GM23338 (cell line): ENCODE data around the gene SPATA25. TPM values are rescaled to one million over a fixed set of nuclear protein-coding genes. Genes with fewer than 3 reads are reported as not detected.

Experiments
- ATAC-seq: fragments of 200-7000 bp; cut with Tn5 transposase; 3 replicates; pipeline ENCODE4 v1.9.1; 2020
- DNase-seq: peaks from one replicate; pipeline ENCODE4 v3.0.0-alpha.2; 2015; ENCODE audit warnings: low spot score
- H2AFZ ChIP-seq: fragments of 200-600 bp; sonication (generic); 2 replicates; pipeline ENCODE4 v1.8.0; 2016; ENCODE audit warnings: antibody characterized with exemption, mild to moderate bottlenecking, moderate library complexity
- H3F3A ChIP-seq: fragments of 200-600 bp; sonication (generic); replicated peaks from 2 replicates; pipeline ENCODE4 v1.8.0; 2017; ENCODE audit warnings: antibody characterized with exemption, mixed run types, low read depth
- H3K27ac ChIP-seq: fragments of 200-600 bp; sonication (generic); 2 replicates; pipeline ENCODE4 v1.6.1; 2016; ENCODE audit warnings: low read depth
- H3K27me3 ChIP-seq: fragments of 200-600 bp; sonication (generic); 2 replicates; pipeline ENCODE4 v1.8.0; 2016; ENCODE audit warnings: mild to moderate bottlenecking, mixed run types, moderate library complexity; ENCODE audit not compliant: insufficient read depth
- H3K36me3 ChIP-seq: fragments of 200-600 bp; sonication (generic); 2 replicates; pipeline ENCODE4 v1.8.0; 2016; ENCODE audit warnings: mild to moderate bottlenecking; ENCODE audit not compliant: insufficient read depth
- H3K4me1 ChIP-seq: fragments of 200-600 bp; sonication (generic); 2 replicates; pipeline ENCODE4 v1.8.0; 2016; ENCODE audit warnings: mild to moderate bottlenecking, moderate library complexity; ENCODE audit not compliant: insufficient read depth
- H3K4me2 ChIP-seq: fragments of 200-600 bp; sonication (generic); 2 replicates; pipeline ENCODE4 v1.7.1; 2017; ENCODE audit warnings: mixed run types
- H3K4me3 ChIP-seq: fragments of 200-600 bp; sonication (generic); 2 replicates; pipeline ENCODE4 v1.6.1; 2016; ENCODE audit warnings: mixed run types
- H3K79me2 ChIP-seq: fragments of 200-600 bp; sonication (generic); replicated peaks from 2 replicates; pipeline ENCODE4 v1.8.0; 2017; ENCODE audit warnings: mild to moderate bottlenecking; ENCODE audit not compliant: insufficient read depth
- H3K9me2 ChIP-seq: fragments of 200-600 bp; sonication (generic); 2 replicates; pipeline ENCODE4 v1.8.0; 2017; ENCODE audit not compliant: insufficient read depth
- H4K20me1 ChIP-seq: fragments of 200-600 bp; sonication (generic); replicated peaks from 2 replicates; pipeline ENCODE4 v1.8.0; 2017; ENCODE audit warnings: mild to moderate bottlenecking; ENCODE audit not compliant: insufficient read depth
- H3K27ac Mint-ChIP-seq: 2 replicates; pipeline ENCODE4 v1.8.0; 2020; ENCODE audit warnings: inconsistent platforms, mild to moderate bottlenecking, moderate library complexity, mixed read lengths
- H3K27me3 Mint-ChIP-seq: 3 replicates; pipeline ENCODE4 v1.8.0; 2022; ENCODE audit warnings: low read depth, mild to moderate bottlenecking, moderate library complexity, mixed read lengths, inconsistent platforms; ENCODE audit not compliant: insufficient read depth, poor library complexity
- H3K36me3 Mint-ChIP-seq: 3 replicates; pipeline ENCODE4 v1.8.0; 2021; ENCODE audit warnings: low read depth, mild to moderate bottlenecking, inconsistent platforms, moderate library complexity, mixed read lengths
- H3K4me1 Mint-ChIP-seq: 3 replicates; pipeline ENCODE4 v1.8.0; 2020; ENCODE audit warnings: mild to moderate bottlenecking, inconsistent platforms, mixed read lengths
- H3K4me3 Mint-ChIP-seq: 3 replicates; pipeline ENCODE4 v1.8.0; 2021; ENCODE audit warnings: moderate library complexity, mild to moderate bottlenecking, inconsistent platforms, mixed read lengths
- H3K9me3 Mint-ChIP-seq: 3 replicates; pipeline ENCODE4 v1.8.0; 2020; ENCODE audit warnings: moderate library complexity, mild to moderate bottlenecking, inconsistent platforms, mixed read lengths
- CREB1 ChIP-seq: fragments of 250-450 bp; sonication (Bioruptor Pico); IDR thresholded peaks from 2 replicates; pipeline ENCODE4 v1.5.0; 2020; ENCODE audit warnings: low read depth, mild to moderate bottlenecking, moderate library complexity
- ETS1 ChIP-seq: IDR thresholded peaks from 2 replicates; pipeline ENCODE4 v1.6.1; 2016; ENCODE audit warnings: antibody characterized with exemption
- EZH2phosphoT487 ChIP-seq: fragments of 200-600 bp; sonication (generic); IDR thresholded peaks from one replicate; pipeline ENCODE4 v1.8.1; 2018; ENCODE audit warnings: antibody characterized with exemption; ENCODE audit not compliant: unreplicated experiment
- POLR2AphosphoS5 ChIP-seq: IDR thresholded peaks from 2 replicates; pipeline ENCODE4 v1.6.1; 2016; ENCODE audit warnings: antibody characterized with exemption, low read depth
- ZNF331 ChIP-seq: fragments of 250-450 bp; sonication (Bioruptor Pico); IDR thresholded peaks from 2 replicates; pipeline ENCODE4 v1.5.0; 2020; ENCODE audit warnings: low read depth, mild to moderate bottlenecking, moderate library complexity
- polyA plus RNA-seq: library from polyadenylated mRNA; unstranded; fragments of >200 nt; fragmentation: Nextera tagmentation; extraction: Ambion mirVana; gene quantifications from 2 replicates; pipeline ENCODE4 v1.2.1, GENCODE V29; 2016
- total RNA-seq: library from RNA; depleted of rRNA; stranded (reverse); fragments of >200 nt; shearing (Covaris generic); gene quantifications from 2 replicates; pipeline ENCODE4 v1.2.3, GENCODE V29; 2014

SPATA25 gene
- total and polyA plus RNA-seq, 2 experiments from 2014 or later: 7.5 TPM; not detected in 1

GRCh38 chr20:45934586-45935415 is 47.4 kb upstream of the SPATA25 start, which contains the start of gene PCIF1:
Gene PCIF1 (plus strand): TSS chr20:45934683. CDS start chr20:45939000, 4,317 bp downstream.
- Histone ChIP-seq H3K9me2 (no peaks in the 10 kb centered on the region), H3K79me2 (peaks cover 29% of the 10 kb centered on the region), H2AFZ (no peak within 1 kb of the TSS), H3K36me3 (0 out of 2 replicates have a peak, but pooled peaks cover 7% of the 10 kb centered on the region), H3F3A (peaks cover 26% of the 10 kb centered on the region), H4K20me1 (no peaks in the 10 kb centered on the region), H3K4me3 (peak within 1 kb of the TSS; percentile 61), H3K27me3 (no peaks in the 10 kb centered on the region), H3K4me1 (peaks cover 33% of the 10 kb centered on the region), H3K4me2 (peak within 1 kb of the TSS; percentile 99), H3K27ac (peak within 1 kb of the TSS; percentile 99)
- Mint-ChIP-seq H3K27ac (peak within 1 kb of the TSS; percentile 100), H3K4me1 (peaks cover 39% of the 10 kb centered on the region), H3K9me3 (peaks cover 3% of the 10 kb centered on the region; the same call in 1 of the 3 replicates), H3K27me3 (peaks cover 24% of the 10 kb centered on the region), H3K36me3 (peaks cover 36% of the 10 kb centered on the region), H3K4me3 (peak within 1 kb of the TSS; percentile 98)
- TF ChIP-seq EZH2phosphoT487 (no peak), POLR2AphosphoS5 (peak; percentile 91), ETS1 (peak; percentile 87)
- DNase-seq: peak; percentile 99
- peak; percentile 47 for ATAC-seq

- H3K4me1 ChIP-seq: peaks cover 33% of the 10 kb centered on the region
- peak; percentile 77 for DNase-seq
- Mint-ChIP-seq H3K9me3 (peaks cover 3% of the 10 kb centered on the region; the same call in 1 of the 3 replicates), H3K4me1 (peaks cover 37% of the 10 kb centered on the region), H3K36me3 (peaks cover 30% of the 10 kb centered on the region), H3K27me3 (peaks cover 25% of the 10 kb centered on the region), H3K27ac (peak overlapping the region; percentile 100), H3K4me3 (peak overlapping the region; percentile 98)
- no peaks in the 10 kb centered on the region for H3K27me3 ChIP-seq
- no peaks in the 10 kb centered on the region for H4K20me1 ChIP-seq
- H3K27ac ChIP-seq: peak overlapping the region; percentile 99
- H3K36me3 ChIP-seq: no peaks in the 10 kb centered on the region
- H3F3A ChIP-seq: peaks cover 23% of the 10 kb centered on the region
- peaks cover 29% of the 10 kb centered on the region for H3K79me2 ChIP-seq
- H3K9me2 ChIP-seq: no peaks in the 10 kb centered on the region
- ATAC-seq: peak; percentile 27
- H3K4me3 ChIP-seq: peak overlapping the region; percentile 61
- no peak for TF ChIP-seq ZNF331 (CRISPR knock-in tag)
- TF ChIP-seq POLR2AphosphoS5: no peak
- peak; percentile 81 for TF ChIP-seq CREB1 (CRISPR knock-in tag)
- peak overlapping the region; percentile 99 for H3K4me2 ChIP-seq
- no peak overlapping the region for H2AFZ ChIP-seq
These were observed 46.7 kb upstream of the SPATA25 start for GRCh38 chr20:45934046-45934585.
